Neural progenitor cell (in vitro differentiated cells): Measurements from ENCODE around the gene TSC22D2. TPM values are rescaled to one million over a fixed set of nuclear protein-coding genes. Genes with fewer than 3 reads are reported as not detected.
"Not testable (repeated sequence)": the region's sequence is repeated elsewhere in the genome, so short reads cannot be mapped to it uniquely, and the experiment has no call there.

Experiments
- DNase-seq: peaks from one replicate; pipeline ENCODE4 v3.0.0-alpha.2; 2016; ENCODE audit warnings: low spot score
- H2AFZ ChIP-seq: fragments of 200-600 bp; sonication (generic); replicated peaks from 2 replicates; pipeline ENCODE4 v1.6.1; 2016; ENCODE audit warnings: antibody characterized with exemption
- H3F3A ChIP-seq: fragments of 200-600 bp; sonication (generic); 2 replicates; pipeline ENCODE4 v1.6.1; 2016; ENCODE audit warnings: antibody characterized with exemption, low read depth
- H3K27ac ChIP-seq: fragments of 200-600 bp; sonication (generic); 2 replicates; pipeline ENCODE4 v1.5.1; 2016; ENCODE audit warnings: mild to moderate bottlenecking
- H3K27me3 ChIP-seq: fragments of 200-600 bp; sonication (generic); 2 replicates; pipeline ENCODE4 v1.6.1; 2016; ENCODE audit warnings: mild to moderate bottlenecking, moderate library complexity
- H3K36me3 ChIP-seq: fragments of 200-600 bp; sonication (generic); 2 replicates; pipeline ENCODE4 v1.5.1; 2016
- H3K4me1 ChIP-seq: fragments of 200-600 bp; sonication (generic); 2 replicates; pipeline ENCODE4 v1.6.1; 2016; ENCODE audit warnings: mixed run types
- H3K4me2 ChIP-seq: fragments of 200-600 bp; sonication (generic); 2 replicates; pipeline ENCODE4 v1.6.1; 2016
- H3K4me3 ChIP-seq: fragments of 200-600 bp; sonication (generic); 2 replicates; pipeline ENCODE4 v1.5.1; 2016
- H3K79me2 ChIP-seq: fragments of 200-600 bp; sonication (generic); 2 replicates; pipeline ENCODE4 v1.6.1; 2016; ENCODE audit warnings: low read depth
- H3K9ac ChIP-seq: fragments of 200-600 bp; sonication (generic); 2 replicates; pipeline ENCODE4 v1.6.1; 2016
- H3K9me3 ChIP-seq: fragments of 200-600 bp; sonication (generic); 2 replicates; pipeline ENCODE4 v1.5.1; 2016; ENCODE audit warnings: low read depth
- H4K20me1 ChIP-seq: fragments of 200-600 bp; sonication (generic); 2 replicates; pipeline ENCODE4 v1.6.1; 2016; ENCODE audit warnings: low read depth
- H3K27ac Mint-ChIP-seq: 3 replicates; pipeline ENCODE4 v1.8.0; 2021; ENCODE audit warnings: mixed read lengths
- H3K27me3 Mint-ChIP-seq: 2 replicates; pipeline ENCODE4 v1.8.0; 2022; ENCODE audit warnings: low read depth, mild to moderate bottlenecking, inconsistent platforms, moderate library complexity, mixed read lengths; ENCODE audit not compliant: insufficient read depth
- H3K36me3 Mint-ChIP-seq: 3 replicates; pipeline ENCODE4 v1.8.0; 2021; ENCODE audit warnings: mixed read lengths
- H3K4me1 Mint-ChIP-seq: 3 replicates; pipeline ENCODE4 v1.8.0; 2021; ENCODE audit warnings: mixed read lengths
- H3K4me3 Mint-ChIP-seq: 3 replicates; pipeline ENCODE4 v1.8.0; 2021; ENCODE audit warnings: mild to moderate bottlenecking, moderate library complexity, mixed read lengths
- H3K9me3 Mint-ChIP-seq: 3 replicates; pipeline ENCODE4 v1.8.0; 2020; ENCODE audit warnings: mixed read lengths
- CTCF ChIP-seq: fragments of 200-600 bp; sonication (generic); IDR thresholded peaks from 2 replicates; pipeline ENCODE4 v1.5.1; 2017; ENCODE audit warnings: antibody characterized with exemption, mild to moderate bottlenecking
- EZH2 ChIP-seq: fragments of 200-600 bp; sonication (generic); IDR thresholded peaks from 2 replicates; pipeline ENCODE4 v1.6.1; 2017; ENCODE audit warnings: antibody characterized with exemption, mild to moderate bottlenecking, moderate library complexity
- EZH2phosphoT487 ChIP-seq: fragments of 200-600 bp; sonication (generic); IDR thresholded peaks from 2 replicates; pipeline ENCODE4 v1.6.1; 2017; ENCODE audit warnings: antibody characterized with exemption
- total RNA-seq: library from RNA; depleted of rRNA; stranded (reverse); fragments of >200 nt; gene quantifications from 2 replicates; pipeline ENCODE4 v1.2.3, GENCODE V29; 2015; ENCODE audit warnings: low replicate concordance

The TSC22D2 gene
- total RNA-seq, 1 donor from 2014 or later: 18.7 TPM

GRCh38 chr3:150495563-150496168 lies 87.6 kb downstream of the TSC22D2 start:
- H3K79me2 ChIP-seq: no peaks in the 10 kb centered on the region
- no peaks in the 10 kb centered on the region for H3K36me3 ChIP-seq
- H3K4me1 ChIP-seq: peaks cover 8% of the 10 kb centered on the region
- Mint-ChIP-seq H3K9me3 (peaks cover 6% of the 10 kb centered on the region), H3K36me3 (no peaks in the 10 kb centered on the region), H3K4me1 (peaks cover 18% of the 10 kb centered on the region), H3K27ac (no peak overlapping the region), H3K4me3 (no peak overlapping the region), H3K27me3 (peaks cover 3% of the 10 kb centered on the region)
- H3K27me3 ChIP-seq: no peaks in the 10 kb centered on the region
- H3K9ac ChIP-seq: no peak overlapping the region
- H3K9me3 ChIP-seq: no peaks in the 10 kb centered on the region
- no peaks in the 10 kb centered on the region for H4K20me1 ChIP-seq
- peaks cover 4% of the 10 kb centered on the region for H3F3A ChIP-seq
- H3K4me2 ChIP-seq: no peak overlapping the region
- no peak overlapping the region for H2AFZ ChIP-seq
- no peak overlapping the region for H3K27ac ChIP-seq
- H3K4me3 ChIP-seq: no peak overlapping the region
- DNase-seq: peak; percentile 37
- TF ChIP-seq EZH2phosphoT487 (no peak), CTCF (peak; percentile 90)

- no peak for DNase-seq
- Histone ChIP-seq H3K36me3 (no peaks in the 10 kb centered on the region), H3K4me2 (no peak overlapping the region), H3K9me3 (no peaks in the 10 kb centered on the region), H3K79me2 (no peaks in the 10 kb centered on the region), H3K4me1 (peaks cover 8% of the 10 kb centered on the region), H3K27me3 (no peaks in the 10 kb centered on the region), H3K4me3 (no peak overlapping the region), H3K9ac (no peak overlapping the region), H4K20me1 (no peaks in the 10 kb centered on the region), H3K27ac (no peak overlapping the region), H3F3A (peaks cover 4% of the 10 kb centered on the region), H2AFZ (no peak overlapping the region)
- Mint-ChIP-seq H3K9me3 (peaks cover 18% of the 10 kb centered on the region), H3K4me1 (peaks cover 18% of the 10 kb centered on the region), H3K4me3 (no peak overlapping the region), H3K36me3 (peaks cover 5% of the 10 kb centered on the region), H3K27me3 (peaks cover 3% of the 10 kb centered on the region), H3K27ac (no peak overlapping the region)
- TF ChIP-seq EZH2: no peak
Observed at GRCh38 chr3:150497956-150498355, 89.9 kb downstream of the TSC22D2 start.

GRCh38 chr3:150500960-150501359 lies 92.9 kb downstream of the TSC22D2 start:
- not testable (repeated sequence) for H2AFZ ChIP-seq, H3K27ac ChIP-seq, H3K4me1 Mint-ChIP-seq, H3K36me3 Mint-ChIP-seq, H3K9ac ChIP-seq, DNase-seq, H3K27ac Mint-ChIP-seq, H3K36me3 ChIP-seq, H3K27me3 ChIP-seq, H3F3A ChIP-seq, H3K9me3 ChIP-seq, H4K20me1 ChIP-seq, H3K4me3 Mint-ChIP-seq, H3K4me3 ChIP-seq, H3K4me2 ChIP-seq, H3K79me2 ChIP-seq, H3K4me1 ChIP-seq, H3K27me3 Mint-ChIP-seq
- peaks cover 20% of the 10 kb centered on the region for H3K9me3 Mint-ChIP-seq

- H3K27me3 Mint-ChIP-seq: no peaks in the 10 kb centered on the region
- no peak overlapping the region for H3K9ac ChIP-seq
- peaks cover 23% of the 10 kb centered on the region for H3K9me3 Mint-ChIP-seq
- TF ChIP-seq EZH2: no peak
- TF ChIP-seq EZH2phosphoT487: no peak
- no peak for TF ChIP-seq CTCF
- no peaks in the 10 kb centered on the region for H3K79me2 ChIP-seq
- no peaks in the 10 kb centered on the region for H3K27me3 ChIP-seq
- H3K4me1 ChIP-seq: no peaks in the 10 kb centered on the region
- no peak overlapping the region for H2AFZ ChIP-seq
- H3K27ac Mint-ChIP-seq: no peak overlapping the region
- no peaks in the 10 kb centered on the region for H3K4me1 Mint-ChIP-seq
- no peak overlapping the region for H3K4me2 ChIP-seq
- H3K27ac ChIP-seq: no peak overlapping the region
- H3F3A ChIP-seq: no peaks in the 10 kb centered on the region
- DNase-seq: no peak
- no peak overlapping the region for H3K4me3 Mint-ChIP-seq
- no peaks in the 10 kb centered on the region for H3K9me3 ChIP-seq
- H3K4me3 ChIP-seq: no peak overlapping the region
- no peaks in the 10 kb centered on the region for H4K20me1 ChIP-seq
- H3K36me3 Mint-ChIP-seq: peaks cover 5% of the 10 kb centered on the region
- no peaks in the 10 kb centered on the region for H3K36me3 ChIP-seq
Observed at GRCh38 chr3:150503402-150504099, 95.5 kb downstream of the TSC22D2 start.
